GM12864 (cell line): ENCODE results near the gene MB.

Experiments
- DNase-seq: peaks from one replicate; pipeline ENCODE4 v3.0.0-alpha.2; 2011; ENCODE audit warnings: low read depth
- H3K4me3 ChIP-seq: 2 replicates; pipeline ENCODE4 v1.5.1; 2011; ENCODE audit warnings: mild to moderate bottlenecking, low read depth, low read length, control low read depth
- CTCF ChIP-seq: IDR thresholded peaks from 2 replicates; pipeline ENCODE4 v1.5.1; 2011; ENCODE audit warnings: low read depth, mild to moderate bottlenecking, moderate library complexity, low read length, control low read depth, inconsistent platforms; ENCODE audit errors: missing control alignments

The MB gene

GRCh38 chr22:35615156-35615555 lies 2.0 kb downstream of the MB start:
- DNase-seq: no peak
- H3K4me3 ChIP-seq: no peak overlapping the region

GRCh38 chr22:35614404-35614803 lies 2.7 kb downstream of the MB start:
- no peak for TF ChIP-seq CTCF
- no peak overlapping the region for H3K4me3 ChIP-seq
- DNase-seq: no peak

More at GRCh38 chr22:35615156-35615555, 2.0 kb downstream of the MB start:
- TF ChIP-seq CTCF: no peak

GRCh38 chr22:35612903-35613302 lies 4.2 kb downstream of the MB start:
- TF ChIP-seq CTCF: no peak
- DNase-seq: no peak
- no peak overlapping the region for H3K4me3 ChIP-seq

GRCh38 chr22:35611891-35612576 lies 5.1 kb downstream of the MB start:
- DNase-seq: no peak
- no peak for TF ChIP-seq CTCF
- H3K4me3 ChIP-seq: no peak overlapping the region

GRCh38 chr22:35611200-35611890 lies 5.8 kb downstream of the MB start:
- H3K4me3 ChIP-seq: no peak overlapping the region
- no peak for TF ChIP-seq CTCF
- no peak for DNase-seq

- TF ChIP-seq CTCF: no peak
- no peak overlapping the region for H3K4me3 ChIP-seq
- DNase-seq: no peak
Observed at GRCh38 chr22:35610741-35611140, 6.4 kb downstream of the MB start.

GRCh38 chr22:35609761-35610160 lies 7.4 kb downstream of the MB start:
- no peak for TF ChIP-seq CTCF
- DNase-seq: no peak
- H3K4me3 ChIP-seq: no peak overlapping the region
